ENCODE measurements around the gene TBC1D2B. TPM values are rescaled to one million over a fixed set of nuclear protein-coding genes. Genes with fewer than 3 reads are reported as not detected.

Gene TBC1D2B
- total RNA-seq, 1 experiment from 2014 or later, result 17.6 TPM

DNA sequence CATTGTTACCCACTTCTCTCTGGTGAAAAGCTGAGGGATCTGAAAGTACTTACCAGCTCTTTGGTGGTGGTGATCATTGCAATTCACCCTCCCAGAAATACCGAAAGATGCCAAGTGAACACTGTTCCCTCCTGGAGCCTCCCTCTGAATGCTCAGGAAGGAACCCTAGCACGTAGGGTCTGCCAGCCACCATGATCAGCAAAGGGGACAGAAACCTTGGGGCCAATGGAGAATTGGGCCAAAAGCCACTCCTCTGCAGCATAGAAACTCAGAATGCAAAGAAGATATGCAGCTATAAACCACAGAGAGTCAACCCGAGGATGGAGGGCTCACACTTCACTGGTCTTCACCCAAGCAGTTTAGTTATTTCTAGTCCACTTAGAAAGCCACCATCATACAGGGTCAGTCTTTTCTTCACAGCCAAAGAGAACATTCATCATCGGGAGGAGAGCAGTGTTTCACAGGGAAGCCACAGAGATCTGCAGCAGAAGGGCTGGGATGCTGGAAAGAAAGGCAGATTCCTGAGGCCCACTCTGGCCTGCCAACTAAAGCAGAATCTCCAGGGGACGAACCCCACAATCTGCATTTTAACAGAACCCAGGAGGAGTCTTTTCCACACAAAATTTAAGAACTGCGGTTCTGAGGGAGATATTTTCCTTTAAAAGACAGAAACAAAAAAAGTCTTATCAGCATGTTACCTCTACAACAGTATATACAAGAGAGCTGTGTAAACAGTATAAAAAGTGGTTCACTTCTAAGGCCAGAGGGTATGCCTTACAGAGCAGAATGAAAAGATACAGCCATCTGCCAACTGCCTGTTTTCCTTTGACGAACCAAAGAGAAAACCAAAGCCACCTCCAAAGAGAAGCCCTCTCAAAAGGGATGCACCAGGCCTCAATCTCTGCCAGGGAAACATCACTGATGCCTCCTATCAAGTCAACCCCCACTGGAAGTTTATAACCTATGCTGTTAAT, 11.3 kb downstream of the TBC1D2B start:
- H3K27ac Mint-ChIP-seq, result peak overlapping the region in 2 of 3 experiments; percentile 63 to 65; a peak in 4 of 7 replicates
- Histone ChIP-seq H3T11ph (ENCODE audit: low read length) (no peak overlapping the region), H3K9ac (ENCODE audit: extremely low read depth, insufficient read length, low read length) (no peak overlapping the region), H3K4me2 (ENCODE audit: insufficient read depth, insufficient read length, low read length) (no peak overlapping the region), H2BK15ac (ENCODE audit: low read depth, low read length) (no peak overlapping the region), H3K23ac (ENCODE audit: insufficient read length, low read depth, low read length) (no peak overlapping the region), H2BK120ac (ENCODE audit: low read depth, low read length, poor library complexity, severe bottlenecking) (no peak overlapping the region), H4K5ac (ENCODE audit: insufficient read length, low read depth, low read length) (no peak overlapping the region), H2BK20ac (ENCODE audit: low read depth, low read length, poor library complexity, severe bottlenecking) (no peak overlapping the region), H3K4me1 (ENCODE audit: insufficient read depth, low read length) (peaks cover 19% of the 10 kb centered on the region), H2BK5ac (ENCODE audit: insufficient read length, low read length) (no peak overlapping the region), H3K18ac (ENCODE audit: insufficient read length, low read depth, low read length) (no peak overlapping the region), H2AK5ac (ENCODE audit: insufficient read length, low read length) (no peak overlapping the region), H3K79me2 (ENCODE audit: insufficient read depth, low read length) (peaks cover 3% of the 10 kb centered on the region; the same call in 1 of the 2 replicates), H3K4ac (ENCODE audit: low read depth, low read length) (no peak overlapping the region), H2BK12ac (ENCODE audit: insufficient read length, low read depth, low read length) (no peak overlapping the region), H3K79me1 (ENCODE audit: insufficient read depth, low read depth, low read length, poor library complexity, severe bottlenecking) (peaks cover 2% of the 10 kb centered on the region), H4K91ac (ENCODE audit: insufficient read length, low read depth, low read length) (no peak overlapping the region), H3K23me2 (ENCODE audit: insufficient read length, low read depth, low read length, poor library complexity, severe bottlenecking) (no peaks in the 10 kb centered on the region), H3K56ac (ENCODE audit: insufficient read length, low read depth, low read length) (no peak overlapping the region), H4K8ac (replicated peaks; ENCODE audit: insufficient read length, low read depth, low read length) (no peak overlapping the region), H3K9me3 (ENCODE audit: control insufficient read depth, low read depth, low read length) (no peaks in the 10 kb centered on the region), H3K27ac (ENCODE audit: insufficient read length, low read depth, low read length) (no peak overlapping the region), H2AFZ (ENCODE audit: low read length) (no peak overlapping the region), H3K14ac (ENCODE audit: insufficient read depth, low read length) (no peak overlapping the region), H3K27me3 (ENCODE audit: insufficient read depth, low read length) (no peaks in the 10 kb centered on the region), H4K20me1 (ENCODE audit: control insufficient read depth, insufficient read depth, insufficient read length) (no peaks in the 10 kb centered on the region)
- peaks cover 30 to 58% of the 10 kb centered on the region in 2 experiments for H3K4me1 Mint-ChIP-seq
- no peak for DNase-seq
- H3K36me3 Mint-ChIP-seq (ENCODE audit: insufficient read depth in 1 of 3, low read depth in 3 of 3), result no peaks in the 10 kb centered on the region
- no peaks in the 10 kb centered on the region for H3K27me3 Mint-ChIP-seq (ENCODE audit: low read depth)
- TF ChIP-seq, protein P1, sequence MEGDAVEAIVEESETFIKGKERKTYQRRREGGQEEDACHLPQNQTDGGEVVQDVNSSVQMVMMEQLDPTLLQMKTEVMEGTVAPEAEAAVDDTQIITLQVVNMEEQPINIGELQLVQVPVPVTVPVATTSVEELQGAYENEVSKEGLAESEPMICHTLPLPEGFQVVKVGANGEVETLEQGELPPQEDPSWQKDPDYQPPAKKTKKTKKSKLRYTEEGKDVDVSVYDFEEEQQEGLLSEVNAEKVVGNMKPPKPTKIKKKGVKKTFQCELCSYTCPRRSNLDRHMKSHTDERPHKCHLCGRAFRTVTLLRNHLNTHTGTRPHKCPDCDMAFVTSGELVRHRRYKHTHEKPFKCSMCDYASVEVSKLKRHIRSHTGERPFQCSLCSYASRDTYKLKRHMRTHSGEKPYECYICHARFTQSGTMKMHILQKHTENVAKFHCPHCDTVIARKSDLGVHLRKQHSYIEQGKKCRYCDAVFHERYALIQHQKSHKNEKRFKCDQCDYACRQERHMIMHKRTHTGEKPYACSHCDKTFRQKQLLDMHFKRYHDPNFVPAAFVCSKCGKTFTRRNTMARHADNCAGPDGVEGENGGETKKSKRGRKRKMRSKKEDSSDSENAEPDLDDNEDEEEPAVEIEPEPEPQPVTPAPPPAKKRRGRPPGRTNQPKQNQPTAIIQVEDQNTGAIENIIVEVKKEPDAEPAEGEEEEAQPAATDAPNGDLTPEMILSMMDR (conservative IDR thresholded peaks at IDR 0.05), result no peak
- no peak overlapping the region; a peak in 1 of 5 replicates for H3K4me3 Mint-ChIP-seq
- H3K9me3 Mint-ChIP-seq, result no peaks in the 10 kb centered on the region
- WGBS (ENCODE audit: extremely low coverage, insufficient read length, low lambda C conversion rate), result no CpG with 5 or more reads among the region's 7 CpGs

Data from H9 (cell line).